ENCODE measurements around the gene ZNRD2.

ZNRD2 gene

GRCh38 chr11:65611758-65612603, 41.7 kb downstream of the ZNRD2 start:
- no peak for DNase-seq

- DNase-seq: no peak
Measured at GRCh38 chr11:65612691-65613090, 42.4 kb downstream of the ZNRD2 start.

GRCh38 chr11:65613091-65613928, 43.0 kb downstream of the ZNRD2 start:
- DNase-seq: no peak

- peak; percentile 100 for DNase-seq
Measured at GRCh38 chr11:65615229-65615949, 45.1 kb downstream of the ZNRD2 start, which contains the start of gene PCNX3. TSS of gene PCNX3 (plus strand) at chr11:65615776. CDS start at chr11:65616312, 536 bp downstream.

- DNase-seq: no peak
Measured at GRCh38 chr11:65615950-65616574, 45.8 kb downstream of the ZNRD2 start.

- DNase-seq: no peak
Measured at GRCh38 chr11:65616575-65617001, 46.3 kb downstream of the ZNRD2 start.

- no peak for DNase-seq
Measured at GRCh38 chr11:65617136-65617850, 47.0 kb downstream of the ZNRD2 start.

- no peak for DNase-seq
Measured at GRCh38 chr11:65617990-65618751, 47.9 kb downstream of the ZNRD2 start.

GRCh38 chr11:65618763-65619162, 48.5 kb downstream of the ZNRD2 start:
- DNase-seq: no peak

- no peak for DNase-seq
Measured at GRCh38 chr11:65619281-65619928, 49.1 kb downstream of the ZNRD2 start.

GRCh38 chr11:65620666-65621065, 50.4 kb downstream of the ZNRD2 start:
- no peak for DNase-seq

GRCh38 chr11:65621460-65621859, 51.2 kb downstream of the ZNRD2 start:
- no peak for DNase-seq

Measured in COR-L47 (cell line).